Measurements from ENCODE around the gene IFITM10. TPM values are rescaled to one million over a fixed set of nuclear protein-coding genes. Genes with fewer than 3 reads are reported as not detected.

The IFITM10 gene
- total RNA-seq, 1 experiment from 2014 or later: not detected

DNA sequence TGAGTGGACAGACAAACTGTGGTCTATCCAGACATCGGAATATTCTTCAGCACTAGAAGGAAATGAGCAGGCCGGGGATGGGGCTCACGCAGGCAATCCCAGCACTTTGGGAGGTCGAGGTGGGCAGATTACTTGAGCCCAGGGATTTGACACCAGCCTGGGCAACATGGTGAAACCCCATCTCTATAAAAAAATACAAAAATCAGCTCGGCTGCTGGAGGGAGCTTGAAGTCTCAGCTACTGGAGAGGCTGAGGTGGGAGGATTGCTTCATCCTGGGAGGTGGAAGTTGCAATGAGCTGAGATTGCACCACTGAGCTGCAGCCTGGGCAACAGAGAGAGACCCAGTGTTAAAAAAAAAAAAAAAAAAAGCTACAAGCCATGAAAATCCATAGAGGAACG is 21.3 kb upstream of the IFITM10 start:
- H3K36me3 ChIP-seq (ENCODE audit: insufficient read depth, low read length, poor library complexity, severe bottlenecking): no peaks in the 10 kb centered on the region
- BruUV-seq (replicated peaks): no TSS peak
- H3K9me3 ChIP-seq (ENCODE audit: low read depth, low read length, poor library complexity, severe bottlenecking): no peaks in the 10 kb centered on the region
- ChIA-PET CTCF (interaction anchor here (0.6 kb wide), 1 partner anchor 197 kb away, joined by 4 read pairs; no protein-coding TSS in a partner anchor), POLR2A (ENCODE audit: low non-redundant PET) (no interaction called here)
- no peaks in the 10 kb centered on the region for H3K27me3 ChIP-seq (replicated peaks; ENCODE audit: insufficient read depth, low read depth, low read length, poor library complexity)
- H3K4me1 ChIP-seq (ENCODE audit: insufficient read depth, low read length, poor library complexity, severe bottlenecking): no peaks in the 10 kb centered on the region
- intact Hi-C loops (cut with micrococcal nuclease; ENCODE audit: unreplicated experiment): no loop called here
- TF ChIP-seq, protein P1, sequence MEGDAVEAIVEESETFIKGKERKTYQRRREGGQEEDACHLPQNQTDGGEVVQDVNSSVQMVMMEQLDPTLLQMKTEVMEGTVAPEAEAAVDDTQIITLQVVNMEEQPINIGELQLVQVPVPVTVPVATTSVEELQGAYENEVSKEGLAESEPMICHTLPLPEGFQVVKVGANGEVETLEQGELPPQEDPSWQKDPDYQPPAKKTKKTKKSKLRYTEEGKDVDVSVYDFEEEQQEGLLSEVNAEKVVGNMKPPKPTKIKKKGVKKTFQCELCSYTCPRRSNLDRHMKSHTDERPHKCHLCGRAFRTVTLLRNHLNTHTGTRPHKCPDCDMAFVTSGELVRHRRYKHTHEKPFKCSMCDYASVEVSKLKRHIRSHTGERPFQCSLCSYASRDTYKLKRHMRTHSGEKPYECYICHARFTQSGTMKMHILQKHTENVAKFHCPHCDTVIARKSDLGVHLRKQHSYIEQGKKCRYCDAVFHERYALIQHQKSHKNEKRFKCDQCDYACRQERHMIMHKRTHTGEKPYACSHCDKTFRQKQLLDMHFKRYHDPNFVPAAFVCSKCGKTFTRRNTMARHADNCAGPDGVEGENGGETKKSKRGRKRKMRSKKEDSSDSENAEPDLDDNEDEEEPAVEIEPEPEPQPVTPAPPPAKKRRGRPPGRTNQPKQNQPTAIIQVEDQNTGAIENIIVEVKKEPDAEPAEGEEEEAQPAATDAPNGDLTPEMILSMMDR (conservative IDR thresholded peaks at IDR 0.05; ENCODE audit: low read depth, low read length): no peak
- no peak for TF ChIP-seq EZH2 (IDR thresholded peaks at IDR 0.05; ENCODE audit: borderline replicate concordance, low read depth, low read length, poor library complexity, severe bottlenecking)
- no peak overlapping the region for H3K27ac ChIP-seq (ENCODE audit: low read depth, low read length, poor library complexity, severe bottlenecking)
- no peak overlapping the region for H3K4me3 ChIP-seq (ENCODE audit: low read depth, low read length, poor library complexity, severe bottlenecking)
- no peak for DNase-seq (ENCODE audit: low spot score)

DNA sequence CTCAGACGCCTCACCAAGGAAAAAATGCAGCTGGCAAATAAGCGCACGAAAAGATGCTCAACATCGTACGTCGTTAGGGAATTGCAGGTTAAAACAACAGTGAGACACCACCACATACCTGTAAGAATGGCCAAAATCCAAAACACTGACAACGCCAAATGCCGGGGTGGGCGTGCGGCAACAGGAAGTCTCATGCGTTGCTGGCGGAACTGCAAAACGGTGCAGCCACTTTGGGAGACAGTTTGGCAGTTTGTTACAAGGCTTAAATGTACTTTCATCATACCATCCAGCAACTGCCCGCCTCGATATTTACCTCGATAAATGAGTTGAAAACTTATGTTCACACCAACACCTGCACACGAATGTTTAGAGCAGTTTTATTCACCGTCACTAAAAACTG is 20.9 kb upstream of the IFITM10 start:
- Histone ChIP-seq H3K9me3 (ENCODE audit: low read depth, low read length, poor library complexity, severe bottlenecking) (no peaks in the 10 kb centered on the region), H3K4me3 (ENCODE audit: low read depth, low read length, poor library complexity, severe bottlenecking) (no peak overlapping the region), H3K27me3 (replicated peaks; ENCODE audit: insufficient read depth, low read depth, low read length, poor library complexity) (no peaks in the 10 kb centered on the region), H3K4me1 (ENCODE audit: insufficient read depth, low read length, poor library complexity, severe bottlenecking) (no peaks in the 10 kb centered on the region), H3K27ac (ENCODE audit: low read depth, low read length, poor library complexity, severe bottlenecking) (no peak overlapping the region), H3K36me3 (ENCODE audit: insufficient read depth, low read length, poor library complexity, severe bottlenecking) (no peaks in the 10 kb centered on the region)
- DNase-seq (ENCODE audit: low spot score): no peak
- intact Hi-C loops (cut with micrococcal nuclease; ENCODE audit: unreplicated experiment): no loop called here
- TF ChIP-seq, protein P1 (conservative IDR thresholded peaks at IDR 0.05; ENCODE audit: low read depth, low read length): no peak
- TF ChIP-seq EZH2 (IDR thresholded peaks at IDR 0.05; ENCODE audit: borderline replicate concordance, low read depth, low read length, poor library complexity, severe bottlenecking): no peak
- CTCF ChIA-PET: no interaction called here
- no TSS peak for BruUV-seq (replicated peaks)
- POLR2A ChIA-PET (ENCODE audit: low non-redundant PET): no interaction called here

DNA sequence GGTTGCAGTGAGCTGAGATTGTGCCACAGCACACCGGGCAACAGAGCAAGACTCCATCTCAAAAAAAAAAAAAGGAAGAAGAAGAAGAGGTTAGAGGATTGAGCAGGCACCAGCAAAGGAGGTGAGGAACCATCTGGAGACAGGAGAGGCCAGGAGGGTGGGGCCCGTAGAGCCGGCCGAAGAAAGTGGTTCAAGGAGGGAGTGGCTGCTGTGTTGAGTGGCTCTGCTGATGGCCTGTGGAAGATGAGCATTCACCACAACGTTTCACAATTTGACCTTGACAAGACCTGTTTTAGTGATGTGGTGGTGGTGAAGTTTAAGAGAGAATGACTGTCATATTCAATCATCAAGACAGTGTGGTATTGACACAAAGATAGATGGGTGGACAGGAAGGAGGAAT is 20.1 kb upstream of the IFITM10 start:
- no peaks in the 10 kb centered on the region for H3K36me3 ChIP-seq (ENCODE audit: insufficient read depth, low read length, poor library complexity, severe bottlenecking)
- no peaks in the 10 kb centered on the region for H3K4me1 ChIP-seq (ENCODE audit: insufficient read depth, low read length, poor library complexity, severe bottlenecking)
- H3K27me3 ChIP-seq (replicated peaks; ENCODE audit: insufficient read depth, low read depth, low read length, poor library complexity): no peaks in the 10 kb centered on the region
- TF ChIP-seq EZH2 (IDR thresholded peaks at IDR 0.05; ENCODE audit: borderline replicate concordance, low read depth, low read length, poor library complexity, severe bottlenecking): no peak
- TF ChIP-seq, protein P1 (conservative IDR thresholded peaks at IDR 0.05; ENCODE audit: low read depth, low read length): no peak
- no peak overlapping the region for H3K4me3 ChIP-seq (ENCODE audit: low read depth, low read length, poor library complexity, severe bottlenecking)
- no TSS peak for BruUV-seq (replicated peaks)
- no peak overlapping the region for H3K27ac ChIP-seq (ENCODE audit: low read depth, low read length, poor library complexity, severe bottlenecking)
- intact Hi-C loops (cut with micrococcal nuclease; ENCODE audit: unreplicated experiment): no loop called here
- ChIA-PET CTCF (no interaction called here), POLR2A (ENCODE audit: low non-redundant PET) (no interaction called here)
- no peak for DNase-seq (ENCODE audit: low spot score)
- no peaks in the 10 kb centered on the region for H3K9me3 ChIP-seq (ENCODE audit: low read depth, low read length, poor library complexity, severe bottlenecking)

Data from A673 (cell line).